Measurements from ENCODE around the gene FAM216B. TPM values are rescaled to one million over a fixed set of nuclear protein-coding genes. Genes with fewer than 3 reads are reported as not detected.

The FAM216B gene
- total and polyA plus RNA-seq, 10 of the 15 experiments (the other 5 are each of a cell fraction or from before 2014, with no cell fraction given): not detected

- in situ Hi-C loops (cut with MboI): no loop called here
- WGBS (ENCODE audit: insufficient coverage, insufficient replicate concordance, low lambda C conversion rate, missing lambda C conversion rate): 75% methylated on average over 5 of the region's 5 CpGs
Observed at GRCh38 chr13:42753697-42754096, 27.7 kb upstream of the FAM216B start.

More at GRCh38 chr13:42753697-42754096, 27.7 kb upstream of the FAM216B start:
- Histone ChIP-seq H3K9ac (ENCODE audit: control insufficient read depth, insufficient read depth, low read length) (no peak overlapping the region), H2AFZ (ENCODE audit: control insufficient read depth, low read depth, low read length) (no peak overlapping the region), H3K4me1 (ENCODE audit: control insufficient read depth, insufficient read depth, low read length) (no peaks in the 10 kb centered on the region), H3K27me3 (replicated peaks in 1 of 2; ENCODE audit: control insufficient read depth in 2 of 2, insufficient read depth in 2 of 2, low read length in 1 of 2) (no peaks in the 10 kb centered on the region; a peak in 1 of 4 replicates), H3K79me2 (ENCODE audit: control insufficient read depth, insufficient read depth, low read length) (no peaks in the 10 kb centered on the region), H3K9me3 (replicated peaks; ENCODE audit: control insufficient read depth, insufficient read depth, low read length) (no peaks in the 10 kb centered on the region; the same call in 2 of the 3 replicates), H4K20me1 (ENCODE audit: control insufficient read depth, insufficient read depth) (no peaks in the 10 kb centered on the region), H3K4me3 (no peak overlapping the region), H3K4me2 (ENCODE audit: control insufficient read depth, insufficient read depth) (no peak overlapping the region), H3K36me3 (ENCODE audit: control insufficient read depth in 2 of 2, insufficient read depth in 2 of 2, low read length in 1 of 2) (no peaks in the 10 kb centered on the region), H3K27ac (ENCODE audit: control insufficient read depth, insufficient read depth) (no peak overlapping the region)
- ChIA-PET SMC1A (ENCODE audit: uncharacterized antibody, unreplicated experiment) (interaction anchor here (0.6 to 1.4 kb wide), 2 partner anchors 11 to 30 kb away, joined by 3 to 5 read pairs; no protein-coding TSS in a partner anchor), CTCF (no interaction called here), RAD21 (ENCODE audit: unreplicated experiment) (no interaction called here), POLR2A (no interaction called here)
- TF ChIP-seq ASH2L (IDR thresholded peaks at IDR 0.05; ENCODE audit: borderline replicate concordance, low read depth): no peak
- TF ChIP-seq HSF1 (IDR thresholded peaks at IDR 0.05; ENCODE audit: low read depth, low read length): no peak
- TF ChIP-seq SRF (IDR thresholded peaks at IDR 0.05; ENCODE audit: low read depth in 2 of 2, low read length in 2 of 2): no peak
- no peak for TF ChIP-seq IRF5 (IDR thresholded peaks at IDR 0.05; ENCODE audit: borderline replicate concordance)
- TF ChIP-seq PKNOX1 (IDR thresholded peaks at IDR 0.05): no peak
- TF ChIP-seq BCL11A (IDR thresholded peaks at IDR 0.05; ENCODE audit: low read depth, low read length): no peak
- TF ChIP-seq YY1 (IDR thresholded peaks at IDR 0.05; ENCODE audit: low read depth, low read length): no peak
- no peak for TF ChIP-seq PAX5 (IDR thresholded peaks at IDR 0.05; ENCODE audit: borderline replicate concordance, low read depth, low read length)
- no peak for TF ChIP-seq JUNB (IDR thresholded peaks at IDR 0.05)
- TF ChIP-seq HDAC6 (IDR thresholded peaks at IDR 0.05; ENCODE audit: unreplicated experiment): no peak
- TF ChIP-seq BACH1 (IDR thresholded peaks at IDR 0.05; ENCODE audit: borderline replicate concordance): no peak
- TF ChIP-seq PBX3 (IDR thresholded peaks at IDR 0.05; ENCODE audit: insufficient replicate concordance, low read depth, low read length): no peak
- no peak for TF ChIP-seq RUNX3 (IDR thresholded peaks at IDR 0.05; ENCODE audit: low read length)
- TF ChIP-seq RAD21 (IDR thresholded peaks at IDR 0.05; ENCODE audit: insufficient read depth, low read depth, low read length): no peak
- BruUV-seq (replicated peaks): no TSS peak
- no peak for DNase-seq (ENCODE audit: low read depth, low spot score)
- no peak for ATAC-seq
- intact Hi-C loops (cut with micrococcal nuclease; ENCODE audit: unreplicated experiment): no loop called here
- no peak for FAIRE-seq

All from GM12878 (cell line).